ENCODE data around the gene WDR72.

- TF ChIP-seq ATF1 (CRISPR knock-in tag; IDR thresholded peaks at IDR 0.05) (no peak), RNF219 (CRISPR knock-in tag; IDR thresholded peaks at IDR 0.05) (no peak), ZFX (CRISPR knock-in tag; IDR thresholded peaks at IDR 0.05; ENCODE audit: low read depth) (no peak), ZNF235 (CRISPR knock-in tag; IDR thresholded peaks at IDR 0.05; ENCODE audit: borderline replicate concordance) (no peak), ZEB1 (IDR thresholded peaks at IDR 0.05; ENCODE audit: insufficient replicate concordance, low read depth) (no peak)
These were observed 7.1 kb downstream of the WDR72 start for GRCh38 chr15:53752406-53752805.

Data from HepG2 (cell line).